HG02981 (cell line): ENCODE data around the gene FOXP1.
A peak's percentile ranks its signal among the peaks of the same experiment; 100 is the strongest.

Experiments
- ATAC-seq: cut with Tn5 transposase; IDR thresholded peaks from one replicate; pipeline ENCODE4 v1.9.1; 2021; ENCODE audit warnings: mild to moderate bottlenecking, moderate library complexity; ENCODE audit not compliant: unreplicated experiment

The FOXP1 gene

GRCh38 chr3:71228156-71228866, 355.2 kb downstream of the FOXP1 start:
- no peak for ATAC-seq

GRCh38 chr3:71227270-71227661, 356.3 kb downstream of the FOXP1 start:
- ATAC-seq, result peak; percentile 8

- ATAC-seq, result peak; percentile 83
Measured at GRCh38 chr3:71226565-71227269, 356.8 kb downstream of the FOXP1 start.

GRCh38 chr3:71225951-71226564, 357.5 kb downstream of the FOXP1 start:
- peak; percentile 2 for ATAC-seq

- no peak for ATAC-seq
Measured at GRCh38 chr3:71225002-71225684, 358.4 kb downstream of the FOXP1 start.

GRCh38 chr3:71219744-71220638, 363.5 kb downstream of the FOXP1 start:
- peak; percentile 96 for ATAC-seq

- ATAC-seq, result no peak
Measured at GRCh38 chr3:71218508-71218907, 365.0 kb downstream of the FOXP1 start.

- no peak for ATAC-seq
Measured at GRCh38 chr3:71217640-71218222, 365.8 kb downstream of the FOXP1 start.

GRCh38 chr3:71215351-71215750, 368.2 kb downstream of the FOXP1 start:
- no peak for ATAC-seq

- no peak for ATAC-seq
Measured at GRCh38 chr3:71214797-71215196, 368.7 kb downstream of the FOXP1 start.

- ATAC-seq, result no peak
Measured at GRCh38 chr3:71214016-71214415, 369.5 kb downstream of the FOXP1 start.

GRCh38 chr3:71211083-71211482, 372.4 kb downstream of the FOXP1 start:
- ATAC-seq, result no peak

- no peak for ATAC-seq
Measured at GRCh38 chr3:71210257-71211007, 373.1 kb downstream of the FOXP1 start.

- ATAC-seq, result no peak
Measured at GRCh38 chr3:71208211-71209095, 375.1 kb downstream of the FOXP1 start.

GRCh38 chr3:71207632-71208031, 375.9 kb downstream of the FOXP1 start:
- ATAC-seq, result no peak

GRCh38 chr3:71206305-71207165, 377.0 kb downstream of the FOXP1 start:
- no peak for ATAC-seq

- ATAC-seq, result no peak
Measured at GRCh38 chr3:71203727-71204488, 379.6 kb downstream of the FOXP1 start.
